Measurements from ENCODE around the gene TTC13.

DNA sequence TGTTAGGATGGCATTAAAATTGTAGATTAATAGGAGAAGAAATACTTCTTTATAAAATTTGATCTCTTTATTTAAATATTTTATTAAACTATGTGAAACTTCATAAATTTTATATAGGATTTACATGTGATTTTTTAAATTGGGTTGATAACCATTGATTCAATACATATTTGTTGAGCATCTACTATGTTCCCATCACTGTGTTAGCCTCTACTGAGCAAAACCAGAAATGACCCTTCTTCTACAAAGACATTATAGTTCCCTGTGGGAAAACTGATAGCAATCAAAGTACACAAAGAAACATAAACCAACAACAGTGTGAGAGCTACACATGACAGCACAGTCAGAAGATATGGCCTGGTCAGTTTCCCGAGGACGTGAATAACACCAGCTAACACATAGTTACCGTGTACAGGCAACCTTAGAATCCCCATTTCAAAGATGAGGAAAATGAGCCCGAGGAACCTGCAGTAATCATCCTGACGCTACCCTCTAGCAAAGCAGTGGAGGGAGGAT is 12.2 kb downstream of the TTC13 start:
- TF ChIP-seq, protein P1, sequence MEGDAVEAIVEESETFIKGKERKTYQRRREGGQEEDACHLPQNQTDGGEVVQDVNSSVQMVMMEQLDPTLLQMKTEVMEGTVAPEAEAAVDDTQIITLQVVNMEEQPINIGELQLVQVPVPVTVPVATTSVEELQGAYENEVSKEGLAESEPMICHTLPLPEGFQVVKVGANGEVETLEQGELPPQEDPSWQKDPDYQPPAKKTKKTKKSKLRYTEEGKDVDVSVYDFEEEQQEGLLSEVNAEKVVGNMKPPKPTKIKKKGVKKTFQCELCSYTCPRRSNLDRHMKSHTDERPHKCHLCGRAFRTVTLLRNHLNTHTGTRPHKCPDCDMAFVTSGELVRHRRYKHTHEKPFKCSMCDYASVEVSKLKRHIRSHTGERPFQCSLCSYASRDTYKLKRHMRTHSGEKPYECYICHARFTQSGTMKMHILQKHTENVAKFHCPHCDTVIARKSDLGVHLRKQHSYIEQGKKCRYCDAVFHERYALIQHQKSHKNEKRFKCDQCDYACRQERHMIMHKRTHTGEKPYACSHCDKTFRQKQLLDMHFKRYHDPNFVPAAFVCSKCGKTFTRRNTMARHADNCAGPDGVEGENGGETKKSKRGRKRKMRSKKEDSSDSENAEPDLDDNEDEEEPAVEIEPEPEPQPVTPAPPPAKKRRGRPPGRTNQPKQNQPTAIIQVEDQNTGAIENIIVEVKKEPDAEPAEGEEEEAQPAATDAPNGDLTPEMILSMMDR (IDR thresholded peaks at IDR 0.05; ENCODE audit: poor library complexity) = no peak
- TF ChIP-seq EZH2 (IDR thresholded peaks at IDR 0.05; ENCODE audit: borderline replicate concordance) = no peak
